Ovary (tissue), 3 donors: Measurements from ENCODE around the gene USP6NL.

ENCODE experiments used
- POLR2A ChIP-seq: fragments of 450-650 bp; IDR thresholded peaks from one replicate; pipeline ENCODE4 v1.6.1; 2017; ENCODE audit warnings: antibody characterized with exemption, mild to moderate bottlenecking, moderate library complexity
- TF ChIP-seq, protein P1 (sequence below), 3 donors: fragments of 450-650 bp in 2 of 3; fragments of 200-600 bp in 1 of 3; IDR thresholded peaks; one replicate each; pipeline versions ENCODE4 v1.5.1 to v1.8.0; 2016 to 2022; ENCODE audit warnings: antibody characterized with exemption in 3 of 3, mild to moderate bottlenecking in 1 of 3
- donor health status: DM: no; HTN: no; CAD: no.

DNA sequence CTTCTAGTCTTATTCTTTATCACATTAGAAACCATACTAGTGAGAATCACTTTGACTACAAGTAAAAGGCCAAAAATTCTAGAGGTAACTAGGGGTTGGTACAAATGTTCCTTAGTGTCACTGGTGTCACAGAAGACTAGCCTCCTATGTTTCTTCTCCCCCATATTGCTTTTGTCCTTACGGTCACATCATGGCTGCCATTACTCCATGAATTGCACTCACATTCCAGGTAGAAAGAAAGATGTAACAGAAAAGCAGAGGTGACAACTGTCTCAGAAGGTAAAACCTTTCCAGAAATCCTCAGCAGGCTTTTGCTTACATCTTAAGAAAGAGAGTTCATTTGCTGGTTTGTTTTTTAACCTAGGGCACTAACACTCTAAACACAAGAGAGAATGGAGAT is 42.9 kb downstream of the USP6NL start:
- TF ChIP-seq, protein P1, sequence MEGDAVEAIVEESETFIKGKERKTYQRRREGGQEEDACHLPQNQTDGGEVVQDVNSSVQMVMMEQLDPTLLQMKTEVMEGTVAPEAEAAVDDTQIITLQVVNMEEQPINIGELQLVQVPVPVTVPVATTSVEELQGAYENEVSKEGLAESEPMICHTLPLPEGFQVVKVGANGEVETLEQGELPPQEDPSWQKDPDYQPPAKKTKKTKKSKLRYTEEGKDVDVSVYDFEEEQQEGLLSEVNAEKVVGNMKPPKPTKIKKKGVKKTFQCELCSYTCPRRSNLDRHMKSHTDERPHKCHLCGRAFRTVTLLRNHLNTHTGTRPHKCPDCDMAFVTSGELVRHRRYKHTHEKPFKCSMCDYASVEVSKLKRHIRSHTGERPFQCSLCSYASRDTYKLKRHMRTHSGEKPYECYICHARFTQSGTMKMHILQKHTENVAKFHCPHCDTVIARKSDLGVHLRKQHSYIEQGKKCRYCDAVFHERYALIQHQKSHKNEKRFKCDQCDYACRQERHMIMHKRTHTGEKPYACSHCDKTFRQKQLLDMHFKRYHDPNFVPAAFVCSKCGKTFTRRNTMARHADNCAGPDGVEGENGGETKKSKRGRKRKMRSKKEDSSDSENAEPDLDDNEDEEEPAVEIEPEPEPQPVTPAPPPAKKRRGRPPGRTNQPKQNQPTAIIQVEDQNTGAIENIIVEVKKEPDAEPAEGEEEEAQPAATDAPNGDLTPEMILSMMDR (IDR thresholded peaks at IDR 0.05), result no peak
- no peak for TF ChIP-seq POLR2A
